Uterus (tissue), 2 donors: Measurements from ENCODE around the gene ATG4B.

ENCODE experiments used
- POLR2A ChIP-seq, 2 donors: fragments of 450-650 bp; IDR thresholded peaks; one replicate each; pipeline ENCODE4 v1.6.1; 2016; ENCODE audit warnings: antibody characterized with exemption in 2 of 2, mild to moderate bottlenecking in 1 of 2, moderate library complexity in 1 of 2
- TF ChIP-seq, protein P1 (sequence below), 4 experiments: fragments of 200-600 bp in 2 of 4; fragments of 450-650 bp in 2 of 4; sonication (generic) in 2 of 4; IDR thresholded peaks; one replicate each; pipeline ENCODE4 v1.5.1; 2016 to 2019; ENCODE audit warnings: antibody characterized with exemption in 4 of 4, mild to moderate bottlenecking in 2 of 4, moderate library complexity in 1 of 4

DNA sequence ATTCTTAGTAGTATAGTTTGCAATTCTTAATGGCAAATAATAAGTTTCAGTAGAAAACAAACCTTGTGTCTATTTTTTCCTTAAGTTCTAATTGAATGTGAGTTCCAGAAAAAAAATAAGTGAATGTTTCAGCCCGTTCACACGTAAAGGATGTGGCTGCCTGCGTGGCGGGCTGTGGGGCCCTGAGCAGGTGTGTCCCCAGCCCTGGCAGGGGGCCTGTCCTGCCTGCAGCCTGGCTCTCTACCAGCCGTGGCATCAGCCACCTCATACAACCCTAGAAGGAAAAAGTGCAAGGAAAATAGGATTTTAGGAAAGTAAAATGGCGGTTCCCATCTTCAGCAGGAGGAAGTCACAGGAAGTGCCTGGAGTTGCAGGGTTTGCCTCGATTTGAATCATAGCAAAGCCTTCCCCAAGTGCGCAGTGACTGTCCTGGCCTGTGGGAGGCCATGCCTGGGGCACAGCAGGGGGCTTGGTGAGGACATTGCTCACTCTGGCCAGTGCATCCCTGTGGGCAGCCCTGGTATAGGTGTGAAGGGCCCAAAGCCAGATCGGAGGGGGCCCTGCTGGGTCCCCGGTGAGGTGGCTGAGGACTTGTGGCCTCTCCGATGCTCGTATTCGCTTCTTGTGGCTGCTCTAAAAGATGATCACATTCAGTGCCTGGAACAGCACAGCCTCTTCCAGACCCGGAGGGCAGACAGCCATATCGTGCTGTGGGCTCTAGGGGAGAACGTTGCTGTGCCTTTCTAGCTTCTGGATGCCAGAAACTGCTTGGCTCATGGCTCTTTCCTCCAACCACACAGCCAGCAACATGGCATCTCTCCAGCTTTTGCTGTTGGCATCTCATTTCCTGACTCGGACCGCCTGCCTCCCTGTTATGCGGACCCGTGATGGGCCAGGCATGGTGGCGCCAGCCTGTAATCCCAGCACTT is 36.6 kb downstream of the ATG4B start:
- TF ChIP-seq, protein P1, sequence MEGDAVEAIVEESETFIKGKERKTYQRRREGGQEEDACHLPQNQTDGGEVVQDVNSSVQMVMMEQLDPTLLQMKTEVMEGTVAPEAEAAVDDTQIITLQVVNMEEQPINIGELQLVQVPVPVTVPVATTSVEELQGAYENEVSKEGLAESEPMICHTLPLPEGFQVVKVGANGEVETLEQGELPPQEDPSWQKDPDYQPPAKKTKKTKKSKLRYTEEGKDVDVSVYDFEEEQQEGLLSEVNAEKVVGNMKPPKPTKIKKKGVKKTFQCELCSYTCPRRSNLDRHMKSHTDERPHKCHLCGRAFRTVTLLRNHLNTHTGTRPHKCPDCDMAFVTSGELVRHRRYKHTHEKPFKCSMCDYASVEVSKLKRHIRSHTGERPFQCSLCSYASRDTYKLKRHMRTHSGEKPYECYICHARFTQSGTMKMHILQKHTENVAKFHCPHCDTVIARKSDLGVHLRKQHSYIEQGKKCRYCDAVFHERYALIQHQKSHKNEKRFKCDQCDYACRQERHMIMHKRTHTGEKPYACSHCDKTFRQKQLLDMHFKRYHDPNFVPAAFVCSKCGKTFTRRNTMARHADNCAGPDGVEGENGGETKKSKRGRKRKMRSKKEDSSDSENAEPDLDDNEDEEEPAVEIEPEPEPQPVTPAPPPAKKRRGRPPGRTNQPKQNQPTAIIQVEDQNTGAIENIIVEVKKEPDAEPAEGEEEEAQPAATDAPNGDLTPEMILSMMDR (IDR thresholded peaks at IDR 0.05), result no peak
- no peak for TF ChIP-seq POLR2A (IDR thresholded peaks at IDR 0.05)
